Suprapubic skin (tissue), 4 donors: ENCODE measurements around the gene STX4.

Source experiments
- EP300 ChIP-seq: sonication (generic); formaldehyde crosslinking; IDR thresholded peaks from one replicate; pipeline ENCODE4 v1.6.1; 2017; ENCODE audit warnings: antibody characterized with exemption
- POLR2A ChIP-seq, 2 donors: fragments of 450-650 bp; IDR thresholded peaks; one replicate each; pipeline ENCODE4 v1.6.1; 2017; ENCODE audit warnings: antibody characterized with exemption in 2 of 2, mild to moderate bottlenecking in 2 of 2, moderate library complexity in 2 of 2
- POLR2AphosphoS5 ChIP-seq, 3 donors: sonication (generic); formaldehyde crosslinking; IDR thresholded peaks; one replicate each; pipeline ENCODE4 v1.6.1; 2017; ENCODE audit warnings: antibody characterized with exemption in 3 of 3
- TF ChIP-seq, protein P1 (sequence below), 2 donors: fragments of 200-600 bp in 1 of 2; fragments of 450-650 bp in 1 of 2; sonication (generic) in 1 of 2; IDR thresholded peaks; one replicate each; pipeline ENCODE4 v1.5.1; 2016 to 2019; ENCODE audit warnings: antibody characterized with exemption in 2 of 2, mild to moderate bottlenecking in 1 of 2, moderate library complexity in 1 of 2

DNA sequence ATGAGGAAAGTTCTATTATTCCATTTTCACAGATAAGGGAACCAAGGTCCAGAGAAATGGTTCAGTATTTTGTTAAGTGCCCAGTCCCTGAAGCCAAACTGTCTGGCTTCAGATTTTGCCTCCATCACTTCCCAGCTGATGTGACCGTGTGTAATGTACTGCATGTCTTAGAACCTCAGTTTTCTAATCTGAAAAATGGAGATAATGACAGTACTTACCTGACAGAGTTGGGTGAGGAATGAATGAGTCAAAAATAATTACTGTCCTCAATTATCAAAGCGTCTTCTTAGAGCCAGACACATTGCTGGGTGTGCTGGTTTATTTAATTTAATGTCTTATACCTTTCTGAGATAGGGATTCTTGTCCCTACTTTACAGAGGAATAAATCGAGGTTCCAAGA is 34.0 kb downstream of the STX4 start:
- TF ChIP-seq, protein P1, sequence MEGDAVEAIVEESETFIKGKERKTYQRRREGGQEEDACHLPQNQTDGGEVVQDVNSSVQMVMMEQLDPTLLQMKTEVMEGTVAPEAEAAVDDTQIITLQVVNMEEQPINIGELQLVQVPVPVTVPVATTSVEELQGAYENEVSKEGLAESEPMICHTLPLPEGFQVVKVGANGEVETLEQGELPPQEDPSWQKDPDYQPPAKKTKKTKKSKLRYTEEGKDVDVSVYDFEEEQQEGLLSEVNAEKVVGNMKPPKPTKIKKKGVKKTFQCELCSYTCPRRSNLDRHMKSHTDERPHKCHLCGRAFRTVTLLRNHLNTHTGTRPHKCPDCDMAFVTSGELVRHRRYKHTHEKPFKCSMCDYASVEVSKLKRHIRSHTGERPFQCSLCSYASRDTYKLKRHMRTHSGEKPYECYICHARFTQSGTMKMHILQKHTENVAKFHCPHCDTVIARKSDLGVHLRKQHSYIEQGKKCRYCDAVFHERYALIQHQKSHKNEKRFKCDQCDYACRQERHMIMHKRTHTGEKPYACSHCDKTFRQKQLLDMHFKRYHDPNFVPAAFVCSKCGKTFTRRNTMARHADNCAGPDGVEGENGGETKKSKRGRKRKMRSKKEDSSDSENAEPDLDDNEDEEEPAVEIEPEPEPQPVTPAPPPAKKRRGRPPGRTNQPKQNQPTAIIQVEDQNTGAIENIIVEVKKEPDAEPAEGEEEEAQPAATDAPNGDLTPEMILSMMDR (IDR thresholded peaks at IDR 0.05): no peak
- TF ChIP-seq POLR2A (IDR thresholded peaks at IDR 0.05) (no peak), POLR2AphosphoS5 (IDR thresholded peaks at IDR 0.05) (no peak), EP300 (no peak)
